Myocyte (in vitro differentiated cells): ENCODE measurements around the gene GPR25. TPM values are rescaled to one million over a fixed set of nuclear protein-coding genes. Genes with fewer than 3 reads are reported as not detected.

ENCODE experiments used
- DNase-seq: peaks from one replicate; pipeline ENCODE4 v3.0.0-alpha.2; 2012; ENCODE audit warnings: low read depth
- total RNA-seq: library from RNA; depleted of rRNA; stranded (reverse); fragments of >200 nt; gene quantifications from 2 replicates; pipeline ENCODE4 v1.2.3, GENCODE V29; 2014

The GPR25 gene
- total RNA-seq, 1 donor from 2014 or later: not detected

- DNase-seq: no peak
Observed at GRCh38 chr1:200869753-200870391, 2.9 kb upstream of the GPR25 start.

- no peak for DNase-seq
Observed at GRCh38 chr1:200873116-200873670, 412 bp downstream of the GPR25 start.

- no peak for DNase-seq
Observed at GRCh38 chr1:200873671-200874397, 1.1 kb downstream of the GPR25 start.

GRCh38 chr1:200874694-200875093 is 1.9 kb downstream of the GPR25 start:
- DNase-seq: no peak

- DNase-seq: no peak
Observed at GRCh38 chr1:200875416-200875815, 2.6 kb downstream of the GPR25 start.

- DNase-seq: no peak
Observed at GRCh38 chr1:200877010-200877409, 4.2 kb downstream of the GPR25 start.

GRCh38 chr1:200877839-200878551 is 5.2 kb downstream of the GPR25 start:
- DNase-seq: no peak

- peak; percentile 90 for DNase-seq
Observed at GRCh38 chr1:200880212-200880611, 7.4 kb downstream of the GPR25 start.

GRCh38 chr1:200883118-200883517 is 10.3 kb downstream of the GPR25 start:
- DNase-seq: no peak

GRCh38 chr1:200885623-200886402 is 13.0 kb downstream of the GPR25 start:
- no peak for DNase-seq

GRCh38 chr1:200886594-200886993 is 13.8 kb downstream of the GPR25 start:
- DNase-seq: no peak

GRCh38 chr1:200887036-200887435 is 14.3 kb downstream of the GPR25 start:
- no peak for DNase-seq

GRCh38 chr1:200887772-200888348 is 15.1 kb downstream of the GPR25 start:
- no peak for DNase-seq

GRCh38 chr1:200888349-200888838 is 15.6 kb downstream of the GPR25 start:
- DNase-seq: peak; percentile 24

- DNase-seq: no peak
Observed at GRCh38 chr1:200889571-200889970, 16.8 kb downstream of the GPR25 start.

- DNase-seq: no peak
Observed at GRCh38 chr1:200890027-200890426, 17.2 kb downstream of the GPR25 start.

- peak; percentile 70 for DNase-seq
Observed at GRCh38 chr1:200890818-200891773, 18.3 kb downstream of the GPR25 start.

GRCh38 chr1:200891774-200892157 is 19.0 kb downstream of the GPR25 start:
- no peak for DNase-seq

- DNase-seq: no peak
Observed at GRCh38 chr1:200892546-200892945, 19.8 kb downstream of the GPR25 start.
